HCT116 (cell line): Measurements from ENCODE around the gene BOD1L1.

Experiments
- CBX3 ChIP-seq: IDR thresholded peaks from 2 replicates; pipeline ENCODE4 v1.6.1; 2012; ENCODE audit warnings: low read depth
- CEBPB ChIP-seq: IDR thresholded peaks from 2 replicates; pipeline ENCODE4 v1.6.1; 2012; ENCODE audit warnings: low read depth
- EGR1 ChIP-seq: IDR thresholded peaks from 2 replicates; pipeline ENCODE4 v1.6.1; 2012; ENCODE audit warnings: low read depth
- EZH2 ChIP-seq: fragments of 200-600 bp; sonication (generic); IDR thresholded peaks from 2 replicates; pipeline ENCODE4 v1.6.1; 2017; ENCODE audit warnings: antibody characterized with exemption, mixed run types
- EZH2phosphoT487 ChIP-seq: fragments of 200-600 bp; IDR thresholded peaks from 2 replicates; pipeline ENCODE4 v1.6.1; 2018; ENCODE audit warnings: antibody characterized with exemption, borderline replicate concordance
- JUND ChIP-seq: IDR thresholded peaks from 2 replicates; pipeline ENCODE4 v1.6.1; 2012
- POLR2A ChIP-seq: IDR thresholded peaks from 2 replicates; pipeline ENCODE4 v1.7.0; 2011; ENCODE audit warnings: borderline replicate concordance; ENCODE audit not compliant: insufficient read depth, insufficient read length; ENCODE audit errors: extremely low read depth
- POLR2AphosphoS5 ChIP-seq: IDR thresholded peaks from 2 replicates; pipeline ENCODE4 v1.6.1; 2011; ENCODE audit warnings: mild to moderate bottlenecking, low read depth, low read length, moderate library complexity
- RAD21 ChIP-seq: IDR thresholded peaks from 2 replicates; pipeline ENCODE4 v1.6.1; 2012; ENCODE audit warnings: low read depth, mild to moderate bottlenecking
- SRF ChIP-seq: IDR thresholded peaks from 2 replicates; pipeline ENCODE4 v1.6.1; 2012; ENCODE audit warnings: low read depth
- YY1 ChIP-seq: IDR thresholded peaks from 2 replicates; pipeline ENCODE4 v1.6.1; 2011; ENCODE audit warnings: low read length, low read depth, moderate library complexity, mild to moderate bottlenecking; ENCODE audit not compliant: insufficient replicate concordance; ENCODE audit errors: extremely low read depth
- ZFX ChIP-seq: fragments of 450-650 bp; IDR thresholded peaks from 2 replicates; pipeline ENCODE4 v1.6.1; 2017
- TF ChIP-seq, protein P1 (sequence below), 3 experiments: fragments of 200-600 bp in 1 of 3; sonication (generic) in 1 of 3; IDR thresholded peaks in 2 of 3; conservative IDR thresholded peaks in 1 of 3; 2 replicates each; pipeline ENCODE4 v1.5.1; 2012 to 2017; ENCODE audit warnings: low read depth in 2 of 3, low read length in 2 of 3, antibody characterized with exemption in 1 of 3, borderline replicate concordance in 1 of 3, control low read depth in 1 of 3, mild to moderate bottlenecking in 1 of 3, mixed read lengths in 1 of 3, mixed run types in 1 of 3, moderate library complexity in 1 of 3; ENCODE audit not compliant: insufficient read depth in 1 of 3
- TF ChIP-seq, protein P2 (sequence below): IDR thresholded peaks from 2 replicates; pipeline ENCODE4 v1.6.1; 2012

DNA sequence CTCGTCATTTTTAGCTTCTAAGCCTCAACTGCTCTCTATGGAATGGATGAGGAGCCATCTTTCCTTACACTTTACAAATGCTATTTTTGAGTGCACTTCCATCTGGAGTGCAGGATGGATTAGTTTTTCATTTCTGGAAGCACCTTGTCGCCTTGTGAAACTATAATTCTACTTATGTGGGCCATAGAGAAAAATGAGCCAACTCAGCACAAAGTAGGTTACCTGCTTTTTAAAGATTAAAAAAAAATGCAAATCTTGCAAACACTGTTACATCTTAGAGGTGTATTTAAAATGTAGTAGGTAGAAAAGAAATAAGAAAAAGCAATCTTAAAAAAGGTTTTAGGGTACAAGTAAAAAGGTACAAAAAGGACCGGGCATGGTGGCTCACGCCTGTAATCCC, 10.9 kb downstream of the BOD1L1 start:
- TF ChIP-seq CBX3 = no peak
- TF ChIP-seq EZH2 = no peak
- no peak for TF ChIP-seq POLR2A
- TF ChIP-seq, protein P1, sequence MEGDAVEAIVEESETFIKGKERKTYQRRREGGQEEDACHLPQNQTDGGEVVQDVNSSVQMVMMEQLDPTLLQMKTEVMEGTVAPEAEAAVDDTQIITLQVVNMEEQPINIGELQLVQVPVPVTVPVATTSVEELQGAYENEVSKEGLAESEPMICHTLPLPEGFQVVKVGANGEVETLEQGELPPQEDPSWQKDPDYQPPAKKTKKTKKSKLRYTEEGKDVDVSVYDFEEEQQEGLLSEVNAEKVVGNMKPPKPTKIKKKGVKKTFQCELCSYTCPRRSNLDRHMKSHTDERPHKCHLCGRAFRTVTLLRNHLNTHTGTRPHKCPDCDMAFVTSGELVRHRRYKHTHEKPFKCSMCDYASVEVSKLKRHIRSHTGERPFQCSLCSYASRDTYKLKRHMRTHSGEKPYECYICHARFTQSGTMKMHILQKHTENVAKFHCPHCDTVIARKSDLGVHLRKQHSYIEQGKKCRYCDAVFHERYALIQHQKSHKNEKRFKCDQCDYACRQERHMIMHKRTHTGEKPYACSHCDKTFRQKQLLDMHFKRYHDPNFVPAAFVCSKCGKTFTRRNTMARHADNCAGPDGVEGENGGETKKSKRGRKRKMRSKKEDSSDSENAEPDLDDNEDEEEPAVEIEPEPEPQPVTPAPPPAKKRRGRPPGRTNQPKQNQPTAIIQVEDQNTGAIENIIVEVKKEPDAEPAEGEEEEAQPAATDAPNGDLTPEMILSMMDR (IDR thresholded peaks at IDR 0.05 in 2 of 3, conservative IDR thresholded peaks at IDR 0.05 in 1 of 3; ENCODE audit: borderline replicate concordance in 1 of 3, insufficient read depth in 1 of 3, low read depth in 2 of 3, low read length in 2 of 3) = no peak
- TF ChIP-seq ZFX = no peak
- TF ChIP-seq EGR1 = no peak
- no peak for TF ChIP-seq POLR2AphosphoS5
- TF ChIP-seq, protein P2, sequence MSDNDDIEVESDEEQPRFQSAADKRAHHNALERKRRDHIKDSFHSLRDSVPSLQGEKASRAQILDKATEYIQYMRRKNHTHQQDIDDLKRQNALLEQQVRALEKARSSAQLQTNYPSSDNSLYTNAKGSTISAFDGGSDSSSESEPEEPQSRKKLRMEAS = no peak
- no peak for TF ChIP-seq CEBPB
- TF ChIP-seq RAD21 = no peak
- TF ChIP-seq EZH2phosphoT487 = no peak
- no peak for TF ChIP-seq JUND
- no peak for TF ChIP-seq YY1
- no peak for TF ChIP-seq SRF
